Upper lobe of left lung (tissue), 6 donors: ENCODE measurements around the gene PDK1. TPM values are rescaled to one million over a fixed set of nuclear protein-coding genes. Genes with fewer than 3 reads are reported as not detected.

Experiments used
- ATAC-seq, 2 donors: fragments of 200-7000 bp; cut with Tn5 transposase; one replicate each; pipeline ENCODE4 v1.9.1; 2022; ENCODE audit warnings: mild to moderate bottlenecking in 2 of 2, moderate library complexity in 2 of 2; ENCODE audit not compliant: low FRiP score in 2 of 2
- DNase-seq, 2 donors: peaks; one replicate each; pipeline ENCODE4 v3.0.0-alpha.2; 2019 to 2020
- H3K27ac ChIP-seq, 4 donors: fragments of 200-600 bp; sonication (generic); one replicate each; pipeline ENCODE4 v1.5.1; 2016 to 2019
- H3K27me3 ChIP-seq, 4 donors: fragments of 200-600 bp; sonication (generic); one replicate each; pipeline ENCODE4 v1.5.1; 2017 to 2019
- H3K36me3 ChIP-seq, 4 donors: fragments of 200-600 bp; sonication (generic); one replicate each; pipeline ENCODE4 v1.5.1; 2016 to 2019
- H3K4me1 ChIP-seq, 4 donors: fragments of 200-600 bp; sonication (generic); one replicate each; pipeline ENCODE4 v1.5.1; 2018 to 2019
- H3K4me3 ChIP-seq, 4 donors: fragments of 200-600 bp; sonication (generic); one replicate each; pipeline ENCODE4 v1.5.1; 2017 to 2019; ENCODE audit warnings: mild to moderate bottlenecking in 2 of 4, moderate library complexity in 1 of 4
- H3K9me3 ChIP-seq, 4 donors: fragments of 200-600 bp; sonication (generic); one replicate each; pipeline ENCODE4 v1.5.1; 2018 to 2019
- EP300 ChIP-seq, 4 donors: sonication (generic); formaldehyde crosslinking; IDR thresholded peaks; one replicate each; pipeline ENCODE4 v1.5.1; 2017; ENCODE audit warnings: antibody characterized with exemption in 4 of 4, control low read depth in 2 of 4
- POLR2A ChIP-seq, 4 donors: fragments of 450-650 bp; IDR thresholded peaks; one replicate each; pipeline ENCODE4 v1.5.1; 2016 to 2017; ENCODE audit warnings: antibody characterized with exemption in 4 of 4, mild to moderate bottlenecking in 2 of 4
- POLR2AphosphoS5 ChIP-seq, 2 donors: sonication (generic); formaldehyde crosslinking; IDR thresholded peaks; one replicate each; pipeline ENCODE4 v1.5.1; 2017; ENCODE audit warnings: antibody characterized with exemption in 2 of 2
- WGBS, 2 donors: methylation state at CpG; one replicate each; pipeline ENCODE4 v1.1.5; 2017 to 2018; 5-methylcytosine and 5-hydroxymethylcytosine counted together
- total RNA-seq, 6 donors: library from RNA; depleted of rRNA in 4 of 6; stranded (reverse); fragments of >200 nt in 4 of 6; gene quantifications; one replicate each; pipeline versions ENCODE4 v1.1.0 to v1.2.1, GENCODE V29; 2016 to 2021
- TF ChIP-seq, protein P1 (sequence below), 6 experiments: fragments of 450-650 bp in 4 of 6; fragments of 200-600 bp in 2 of 6; sonication (generic) in 2 of 6; IDR thresholded peaks; one replicate each; pipeline ENCODE4 v1.5.1; 2016 to 2019; ENCODE audit warnings: antibody characterized with exemption in 6 of 6
- donor health status: DM: no; HTN: no; CAD: no; lungs with moderate emphysema.
- donor health status: DM: no; HTN: yes; CAD: no; lungs with severe emphysema.

PDK1 gene
- total RNA-seq, 6 donors from 2014 or later: 5.6 to 40.9 (median 13.8) TPM

DNA sequence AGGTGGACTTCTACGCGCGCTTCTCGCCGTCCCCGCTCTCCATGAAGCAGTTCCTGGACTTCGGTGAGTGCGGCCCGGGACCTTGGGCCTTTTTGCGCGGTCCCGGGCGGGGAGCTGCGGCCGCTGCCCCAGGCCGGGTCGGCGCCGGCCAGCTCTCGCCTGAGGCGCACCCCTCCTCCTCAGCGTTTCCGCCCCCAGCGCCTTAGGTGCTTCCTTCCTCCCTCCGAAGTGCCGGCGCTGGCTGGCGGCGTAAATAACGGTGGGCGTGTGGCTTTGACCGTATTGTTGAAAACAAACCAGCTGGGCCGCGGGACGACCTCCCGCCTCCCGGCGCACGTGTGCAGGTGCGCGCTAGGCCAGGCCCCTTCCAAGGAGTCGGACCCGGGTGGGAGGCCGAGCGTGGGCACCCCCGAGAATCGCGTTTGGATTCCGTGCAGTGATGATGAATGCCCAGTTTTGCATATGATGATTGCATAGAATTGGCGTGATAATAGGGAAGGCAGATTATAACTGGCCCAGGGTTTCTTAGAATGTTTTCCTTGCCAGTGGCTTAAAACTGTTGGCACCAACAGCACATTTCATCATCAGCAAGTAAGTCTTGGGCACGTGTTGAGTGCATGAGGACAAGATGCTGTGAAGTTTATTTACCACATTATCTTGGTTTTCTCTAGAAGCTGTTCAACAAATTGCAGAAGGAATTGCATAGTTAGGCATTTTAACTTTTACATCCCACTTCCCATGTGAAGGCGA, 569 bp downstream of the PDK1 start:
- WGBS, 2 donors: 3 to 20% methylated on average over 3 to 39 of the region's 52 CpGs
- peaks cover 10 to 18% (median 12%) of the 10 kb centered on the region in 4 donors for H3K4me1 ChIP-seq
- H3K27ac ChIP-seq: peak overlapping the region; percentile 89 to 97 (median 92)
- H3K27me3 ChIP-seq: no peaks in the 10 kb centered on the region
- peak; percentile 71 to 74 for ATAC-seq
- H3K9me3 ChIP-seq: no peaks in the 10 kb centered on the region
- peak; percentile 71 to 91 for DNase-seq
- TF ChIP-seq, protein P1, sequence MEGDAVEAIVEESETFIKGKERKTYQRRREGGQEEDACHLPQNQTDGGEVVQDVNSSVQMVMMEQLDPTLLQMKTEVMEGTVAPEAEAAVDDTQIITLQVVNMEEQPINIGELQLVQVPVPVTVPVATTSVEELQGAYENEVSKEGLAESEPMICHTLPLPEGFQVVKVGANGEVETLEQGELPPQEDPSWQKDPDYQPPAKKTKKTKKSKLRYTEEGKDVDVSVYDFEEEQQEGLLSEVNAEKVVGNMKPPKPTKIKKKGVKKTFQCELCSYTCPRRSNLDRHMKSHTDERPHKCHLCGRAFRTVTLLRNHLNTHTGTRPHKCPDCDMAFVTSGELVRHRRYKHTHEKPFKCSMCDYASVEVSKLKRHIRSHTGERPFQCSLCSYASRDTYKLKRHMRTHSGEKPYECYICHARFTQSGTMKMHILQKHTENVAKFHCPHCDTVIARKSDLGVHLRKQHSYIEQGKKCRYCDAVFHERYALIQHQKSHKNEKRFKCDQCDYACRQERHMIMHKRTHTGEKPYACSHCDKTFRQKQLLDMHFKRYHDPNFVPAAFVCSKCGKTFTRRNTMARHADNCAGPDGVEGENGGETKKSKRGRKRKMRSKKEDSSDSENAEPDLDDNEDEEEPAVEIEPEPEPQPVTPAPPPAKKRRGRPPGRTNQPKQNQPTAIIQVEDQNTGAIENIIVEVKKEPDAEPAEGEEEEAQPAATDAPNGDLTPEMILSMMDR (IDR thresholded peaks at IDR 0.05): no peak
- no peak for TF ChIP-seq POLR2AphosphoS5 (IDR thresholded peaks at IDR 0.05)
- TF ChIP-seq EP300 (IDR thresholded peaks at IDR 0.05): no peak
- peaks cover 0 to 7% (median 0%) of the 10 kb centered on the region in 4 donors for H3K36me3 ChIP-seq
- peak overlapping the region; percentile 76 to 97 (median 90) for H3K4me3 ChIP-seq

DNA sequence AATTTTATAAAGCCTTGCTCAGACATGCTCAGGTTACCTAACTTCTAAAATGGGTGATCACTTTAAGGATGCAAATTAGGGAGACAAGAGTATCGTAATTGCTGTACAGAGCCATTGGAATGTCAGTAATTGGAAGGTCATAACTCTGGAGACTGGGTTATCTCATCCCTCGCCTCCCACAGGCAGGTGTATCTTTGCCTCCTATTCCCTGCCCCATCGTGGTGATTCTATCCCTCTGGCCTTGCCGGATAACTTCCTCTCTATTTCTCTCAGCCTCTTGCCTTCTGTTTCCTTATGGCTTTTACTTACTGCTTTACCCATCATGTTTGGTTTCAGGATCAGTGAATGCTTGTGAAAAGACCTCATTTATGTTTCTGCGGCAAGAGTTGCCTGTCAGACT, 2.5 kb downstream of the PDK1 start:
- no peak for ATAC-seq
- H3K4me3 ChIP-seq: no peak overlapping the region
- DNase-seq: no peak
- TF ChIP-seq POLR2AphosphoS5 (IDR thresholded peaks at IDR 0.05): no peak
- no peak for TF ChIP-seq POLR2A (IDR thresholded peaks at IDR 0.05)
- TF ChIP-seq, protein P1 (IDR thresholded peaks at IDR 0.05): no peak
- no peak for TF ChIP-seq EP300 (IDR thresholded peaks at IDR 0.05)
- 88 to 90% methylated on average over 5 of the region's 5 CpGs for WGBS, 2 donors
- peaks cover 0 to 11% (median 0%) of the 10 kb centered on the region in 4 donors for H3K36me3 ChIP-seq
- H3K27me3 ChIP-seq: no peaks in the 10 kb centered on the region
- no peak overlapping the region for H3K27ac ChIP-seq
- H3K9me3 ChIP-seq: no peaks in the 10 kb centered on the region
- H3K4me1 ChIP-seq: peaks cover 10 to 18% (median 12%) of the 10 kb centered on the region in 4 donors

DNA sequence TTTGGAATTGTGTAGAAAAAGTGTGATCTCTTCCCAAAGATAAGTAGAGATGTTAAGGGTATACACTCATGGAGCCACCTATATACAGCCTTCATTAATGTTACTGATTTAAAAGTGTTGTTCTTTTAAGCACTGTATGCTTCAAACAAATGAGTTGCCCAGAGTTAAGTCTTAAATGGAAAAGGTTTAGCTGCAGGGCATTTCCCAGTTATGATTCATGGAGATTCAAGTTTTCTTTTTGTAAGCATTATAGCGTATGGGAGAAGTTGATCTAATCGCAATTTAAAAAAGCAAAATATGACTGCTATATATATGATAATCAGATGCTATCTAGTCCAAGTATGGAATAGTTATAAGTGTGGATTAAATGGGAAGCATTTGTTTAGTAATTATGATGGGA, 4.8 kb downstream of the PDK1 start:
- peaks cover 7 to 10% (median 9%) of the 10 kb centered on the region in 4 donors for H3K4me1 ChIP-seq
- H3K9me3 ChIP-seq: no peaks in the 10 kb centered on the region
- H3K27ac ChIP-seq: no peak overlapping the region
- ATAC-seq: no peak
- H3K27me3 ChIP-seq: no peaks in the 10 kb centered on the region
- H3K36me3 ChIP-seq: peaks cover 0 to 16% (median 0%) of the 10 kb centered on the region in 4 donors
- DNase-seq: no peak
- TF ChIP-seq POLR2A (IDR thresholded peaks at IDR 0.05) (no peak), POLR2AphosphoS5 (IDR thresholded peaks at IDR 0.05) (no peak), EP300 (IDR thresholded peaks at IDR 0.05) (no peak)
- TF ChIP-seq, protein P1 (IDR thresholded peaks at IDR 0.05): no peak
- H3K4me3 ChIP-seq: no peak overlapping the region
- WGBS, 2 donors: 95 to 97% methylated on average over 2 of the region's 2 CpGs

DNA sequence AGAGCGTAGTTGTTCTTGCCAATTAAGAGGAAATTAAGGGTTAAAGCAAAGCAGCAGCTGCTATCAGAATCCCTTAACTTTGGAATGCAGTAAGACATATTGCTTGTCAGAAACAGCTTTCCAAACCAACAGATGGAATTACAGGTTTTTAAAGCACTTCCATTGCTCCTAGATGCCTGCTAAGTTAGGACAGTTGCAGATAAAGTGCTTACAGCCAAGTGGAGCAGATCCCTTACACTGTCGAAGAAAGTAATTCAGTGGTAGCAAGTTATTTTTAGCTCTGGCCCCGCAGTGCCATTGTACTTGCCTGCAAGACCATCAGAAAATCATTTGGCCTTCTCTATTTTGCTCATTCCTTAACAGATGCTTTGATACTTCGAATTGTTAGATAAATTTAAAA, 5.4 kb downstream of the PDK1 start:
- no peak for TF ChIP-seq POLR2A (IDR thresholded peaks at IDR 0.05)
- TF ChIP-seq POLR2AphosphoS5 (IDR thresholded peaks at IDR 0.05): no peak
- TF ChIP-seq, protein P1 (IDR thresholded peaks at IDR 0.05): no peak
- TF ChIP-seq EP300 (IDR thresholded peaks at IDR 0.05): no peak
- Histone ChIP-seq H3K4me1 (peaks cover 7 to 10% (median 9%) of the 10 kb centered on the region in 4 donors), H3K36me3 (peaks cover 0 to 21% (median 0%) of the 10 kb centered on the region in 4 donors), H3K9me3 (no peaks in the 10 kb centered on the region), H3K27ac (no peak overlapping the region), H3K27me3 (no peaks in the 10 kb centered on the region), H3K4me3 (no peak overlapping the region)
- ATAC-seq (no peak), DNase-seq (no peak)
- 77 to 87% methylated on average over 4 of the region's 4 CpGs for WGBS, 2 donors
